GM19452 (cell line): ENCODE results near the gene ZNF417.
"Not testable (repeated sequence)": the region's sequence is repeated elsewhere in the genome, so short reads cannot be mapped to it uniquely, and the experiment has no call there.

Experiments used
- ATAC-seq: cut with Tn5 transposase; IDR thresholded peaks from one replicate; pipeline ENCODE4 v1.9.1; 2021; ENCODE audit not compliant: unreplicated experiment

Gene ZNF417

DNA sequence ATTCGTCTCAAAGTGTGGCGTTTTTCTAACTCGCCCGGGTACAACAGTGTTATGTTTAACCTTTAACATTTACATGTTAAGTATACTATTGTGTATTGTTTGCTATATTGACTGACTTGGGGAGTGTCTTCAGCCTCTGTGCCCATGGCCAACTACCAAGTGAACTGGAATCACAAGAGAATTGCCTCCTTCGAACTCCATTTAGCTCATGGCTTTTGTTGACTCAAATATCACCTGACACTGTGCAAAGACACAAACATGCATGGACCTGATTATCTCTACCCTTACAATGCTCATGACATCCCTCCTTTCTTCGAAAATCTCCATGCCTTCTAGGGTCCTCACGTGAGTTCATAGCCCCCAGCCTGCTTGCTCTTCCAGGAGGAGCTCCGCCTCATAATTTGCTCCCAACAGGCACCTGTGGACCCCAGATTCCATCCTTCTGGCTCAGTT, 28.3 kb downstream of the ZNF417 start:
- no peak for ATAC-seq

DNA sequence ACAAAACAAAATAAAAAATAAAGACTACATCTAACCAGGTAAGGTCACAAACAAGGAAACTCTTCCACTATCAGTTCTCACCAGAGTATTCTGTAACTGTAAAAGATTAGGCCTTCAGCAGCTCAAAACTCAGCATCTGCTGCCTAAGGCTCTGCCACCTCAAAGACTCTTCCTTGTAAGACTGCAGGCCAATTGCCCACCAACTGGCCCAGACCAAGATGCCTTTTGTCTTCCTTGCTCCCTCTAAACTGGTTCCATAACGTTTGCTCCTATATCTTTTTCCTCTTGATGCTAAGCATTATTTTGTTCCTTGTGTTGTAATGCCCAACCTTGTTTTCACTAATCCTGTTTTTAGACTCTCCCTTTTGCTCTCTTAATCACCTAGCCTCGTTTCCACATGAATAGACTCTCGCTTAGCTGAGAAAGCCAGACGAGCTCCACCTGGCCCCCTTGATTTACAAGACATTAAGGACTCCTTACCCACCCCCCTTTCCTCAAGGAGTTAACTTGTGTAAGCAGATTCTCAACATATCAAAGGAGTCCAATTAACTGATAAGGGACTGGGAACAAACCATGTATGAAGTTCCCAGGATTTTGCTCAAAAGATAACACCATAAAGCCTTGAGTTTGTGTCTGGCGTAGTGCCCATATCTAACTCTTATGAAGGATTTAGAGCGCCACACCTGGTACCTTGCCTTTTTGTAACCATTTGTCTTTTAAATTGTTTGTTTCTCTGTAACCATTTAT, 29.0 kb downstream of the ZNF417 start:
- ATAC-seq: no peak

- no peak for ATAC-seq
These were observed 30.3 kb downstream of the ZNF417 start for GRCh38 chr19:57886046-57886445.

- not testable (repeated sequence) for ATAC-seq
These were observed 42.3 kb downstream of the ZNF417 start for GRCh38 chr19:57873883-57874799.

GRCh38 chr19:57872450-57872849, 43.9 kb downstream of the ZNF417 start:
- no peak for ATAC-seq

GRCh38 chr19:57870225-57870624, 46.2 kb downstream of the ZNF417 start:
- ATAC-seq: no peak

GRCh38 chr19:57869655-57870054, 46.7 kb downstream of the ZNF417 start:
- ATAC-seq: not testable (repeated sequence)

DNA sequence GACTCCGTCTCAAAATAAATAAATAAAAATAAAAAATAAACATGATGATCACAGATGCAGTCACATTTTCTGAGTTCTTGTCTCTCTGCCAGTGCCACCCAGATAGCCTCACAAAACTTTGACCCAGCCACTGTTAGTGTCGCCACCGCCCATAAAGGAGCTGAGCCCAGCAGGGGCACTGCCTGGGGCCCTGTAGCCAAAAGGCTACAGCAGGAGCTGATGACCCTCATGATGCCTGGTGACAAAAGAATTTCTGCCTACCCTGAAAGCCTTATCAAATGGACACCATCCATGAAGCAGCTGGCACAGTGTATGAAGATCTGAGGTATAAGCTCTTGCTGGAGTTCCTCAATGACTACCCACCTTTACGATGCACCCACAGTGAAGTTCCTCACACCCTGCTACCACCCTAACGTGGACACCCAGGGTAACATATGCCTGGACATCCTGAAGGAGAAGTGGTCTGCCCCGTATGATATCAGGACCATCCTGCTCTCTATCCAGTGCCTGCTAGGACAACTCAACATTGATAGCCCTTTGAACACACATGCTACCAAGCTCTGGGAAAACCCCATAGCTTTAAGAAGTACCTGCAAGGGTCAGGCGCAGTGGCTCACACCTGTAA, 48.4 kb downstream of the ZNF417 start:
- no peak for ATAC-seq
